HS-5 (cell line): ENCODE results near the gene HYOU1.
"Not testable (repeated sequence)": the region's sequence is repeated elsewhere in the genome, so short reads cannot be mapped to it uniquely, and the experiment has no call there.

ENCODE experiments used
- DNase-seq: peaks from one replicate; pipeline ENCODE4 v3.0.0-alpha.2; 2012; ENCODE audit warnings: low read depth

HYOU1 gene

GRCh38 chr11:119044708-119045107, 12.3 kb downstream of the HYOU1 start:
- no peak for DNase-seq

GRCh38 chr11:119042927-119043326, 14.1 kb downstream of the HYOU1 start:
- DNase-seq: no peak

GRCh38 chr11:119041821-119042514, 15.0 kb downstream of the HYOU1 start:
- DNase-seq: no peak

- not testable (repeated sequence) for DNase-seq
Observed at GRCh38 chr11:119039471-119039870, 17.5 kb downstream of the HYOU1 start.

GRCh38 chr11:119038884-119039283, 18.1 kb downstream of the HYOU1 start:
- DNase-seq: no peak

GRCh38 chr11:119034813-119035212, 22.2 kb downstream of the HYOU1 start:
- no peak for DNase-seq

- not testable (repeated sequence) for DNase-seq
Observed at GRCh38 chr11:119033421-119033820, 23.6 kb downstream of the HYOU1 start.

- DNase-seq: no peak
Observed at GRCh38 chr11:119031912-119032280, 25.1 kb downstream of the HYOU1 start.

- peak; percentile 84 for DNase-seq
Observed at GRCh38 chr11:119030329-119031047, 26.5 kb downstream of the HYOU1 start, which contains the start of gene SLC37A4. Gene SLC37A4, minus strand, starts transcription at chr11:119030877.

GRCh38 chr11:119030029-119030328, 27.0 kb downstream of the HYOU1 start:
- DNase-seq: no peak

- no peak for DNase-seq
Observed at GRCh38 chr11:119029340-119030028, 27.5 kb downstream of the HYOU1 start.

- DNase-seq: no peak
Observed at GRCh38 chr11:119029069-119029339, 28.0 kb downstream of the HYOU1 start.

GRCh38 chr11:119028346-119029068, 28.5 kb downstream of the HYOU1 start:
- DNase-seq: no peak

GRCh38 chr11:119027561-119028345, 29.3 kb downstream of the HYOU1 start:
- no peak for DNase-seq

GRCh38 chr11:119026970-119027369, 30.0 kb downstream of the HYOU1 start:
- DNase-seq: no peak

- no peak for DNase-seq
Observed at GRCh38 chr11:119025978-119026766, 30.8 kb downstream of the HYOU1 start.

- no peak for DNase-seq
Observed at GRCh38 chr11:119025541-119025940, 31.5 kb downstream of the HYOU1 start.

GRCh38 chr11:119025099-119025473, 31.9 kb downstream of the HYOU1 start:
- DNase-seq: no peak

GRCh38 chr11:119024430-119025098, 32.4 kb downstream of the HYOU1 start:
- DNase-seq: no peak

- DNase-seq: no peak
Observed at GRCh38 chr11:119023741-119024140, 33.3 kb downstream of the HYOU1 start.

GRCh38 chr11:119021631-119022030, 35.4 kb downstream of the HYOU1 start:
- no peak for DNase-seq
